H7 (cell line): ENCODE data around the gene PDE4B. TPM values are rescaled to one million over a fixed set of nuclear protein-coding genes. Genes with fewer than 3 reads are reported as not detected.

ENCODE experiments used
- DNase-seq: peaks from one replicate; pipeline ENCODE4 v3.0.0; 2012
- H3K27me3 ChIP-seq: 2 replicates; pipeline ENCODE4 v1.6.0; 2011; ENCODE audit warnings: mild to moderate bottlenecking, low read length; ENCODE audit not compliant: control insufficient read depth, insufficient read depth
- H3K36me3 ChIP-seq: replicated peaks from 2 replicates; pipeline ENCODE4 v1.5.1; 2011; ENCODE audit warnings: low read length; ENCODE audit not compliant: control insufficient read depth, insufficient read depth
- H3K4me3 ChIP-seq: 2 replicates; pipeline ENCODE4 v1.5.1; 2011; ENCODE audit warnings: low read depth, mild to moderate bottlenecking, control low read depth, low read length, moderate library complexity; ENCODE audit not compliant: insufficient read depth
- total RNA-seq: library from RNA; depleted of rRNA; stranded (reverse); fragments of >200 nt; shearing (Covaris generic); gene quantifications from 2 replicates; pipeline ENCODE4 v1.2.3, GENCODE V29; 2014

PDE4B gene
- total RNA-seq, 1 experiment from 2014 or later = 4.1 TPM

DNA sequence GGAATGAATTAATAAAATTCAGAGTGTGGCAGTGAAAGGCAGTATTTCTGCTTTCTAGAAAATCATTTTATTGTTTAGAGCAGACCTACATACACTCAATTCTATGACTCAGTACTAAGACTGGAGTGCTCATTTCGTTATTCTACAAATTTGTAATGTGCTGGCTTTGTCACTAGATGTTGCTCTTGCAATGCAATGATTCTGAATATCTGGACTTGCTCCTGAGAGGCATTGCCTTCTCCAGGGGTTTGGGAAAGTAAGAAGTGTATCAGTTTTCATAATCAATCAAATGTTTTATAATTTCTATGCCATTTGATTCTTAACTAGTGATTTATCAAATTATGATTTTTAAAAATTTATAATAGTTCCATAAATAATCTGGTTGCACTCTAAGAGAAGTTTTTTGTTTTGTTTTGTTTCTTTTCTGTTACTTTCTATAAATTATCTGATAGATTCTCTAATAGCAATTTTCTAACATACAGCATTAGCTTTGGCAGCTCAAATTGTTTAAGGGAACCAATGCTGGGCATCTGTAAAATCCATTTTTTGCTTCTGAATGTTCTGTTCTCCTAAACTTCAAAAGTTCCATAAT, 460.7 kb downstream of the PDE4B start:
- DNase-seq = peak; percentile 22

DNA sequence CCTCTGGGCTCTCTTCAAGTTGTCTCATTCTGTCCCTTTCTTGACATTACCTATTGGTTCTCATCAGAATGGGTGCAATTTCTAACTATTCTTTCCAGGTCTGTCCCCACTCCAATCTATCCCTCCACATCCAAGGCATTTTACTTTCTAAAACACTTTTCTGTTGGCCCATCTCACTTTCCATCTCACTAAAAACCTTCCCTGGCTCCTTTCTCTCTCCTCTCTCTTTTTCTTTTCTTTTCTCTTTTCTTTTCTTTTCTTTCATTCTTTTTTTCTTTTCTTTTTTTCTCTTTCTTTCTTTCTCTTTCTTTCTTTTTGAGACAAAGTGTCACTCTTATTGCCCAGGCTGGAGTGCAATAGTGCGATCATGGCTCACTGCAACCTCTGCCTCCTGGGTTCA, 462.1 kb downstream of the PDE4B start:
- Histone ChIP-seq H3K4me3 (no peak overlapping the region), H3K36me3 (no peaks in the 10 kb centered on the region), H3K27me3 (no peaks in the 10 kb centered on the region)
- no peak for DNase-seq

More for the DNA sequence above, 460.7 kb downstream of the PDE4B start:
- Histone ChIP-seq H3K4me3 (no peak overlapping the region), H3K36me3 (no peaks in the 10 kb centered on the region), H3K27me3 (no peaks in the 10 kb centered on the region)

DNA sequence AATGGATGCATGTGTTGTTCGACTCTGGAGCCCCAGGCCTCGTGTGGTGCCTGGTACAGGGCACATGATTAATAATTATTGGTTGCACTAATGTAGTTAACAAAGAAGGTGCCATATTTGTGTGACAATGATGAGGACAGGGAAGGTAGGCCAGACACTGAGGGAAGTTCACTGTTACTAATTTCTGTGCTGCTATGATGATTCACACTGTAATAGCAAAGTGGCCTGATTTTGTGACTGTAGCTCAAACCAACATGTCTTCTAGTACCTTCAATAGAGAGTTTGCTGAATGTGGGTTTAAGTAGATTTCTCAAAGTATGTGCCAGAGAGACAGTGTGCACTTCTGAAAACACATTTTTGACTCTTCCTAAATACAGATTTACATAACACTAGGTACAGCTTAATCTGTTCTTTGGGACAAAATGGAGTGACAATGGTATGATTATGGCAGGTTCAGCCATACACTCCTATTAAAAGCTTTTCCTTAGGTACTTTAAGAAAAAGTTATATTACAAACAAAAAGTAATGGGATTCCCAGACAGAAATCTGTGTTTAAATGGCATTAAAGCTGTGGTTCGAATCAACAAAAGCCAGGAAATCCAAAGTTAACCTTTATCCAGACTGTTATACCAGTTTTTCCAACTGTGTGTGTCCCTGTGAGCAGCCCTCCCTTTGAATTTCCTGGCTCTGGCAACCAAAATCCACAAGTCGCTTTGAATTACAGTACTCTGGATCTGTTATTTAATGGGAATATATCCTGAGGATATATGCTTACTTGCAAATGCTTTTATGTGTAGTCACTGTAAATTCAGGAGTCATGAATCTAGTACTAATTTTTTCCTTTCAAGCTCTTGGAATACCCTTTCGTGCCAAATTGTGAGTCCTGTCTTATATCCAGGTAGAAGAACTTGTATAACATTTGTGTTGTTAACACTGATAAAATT, 464.2 kb downstream of the PDE4B start:
- Histone ChIP-seq H3K27me3 (no peaks in the 10 kb centered on the region; the same call in 1 of the 2 replicates), H3K36me3 (no peaks in the 10 kb centered on the region), H3K4me3 (no peak overlapping the region)
- DNase-seq = no peak

DNA sequence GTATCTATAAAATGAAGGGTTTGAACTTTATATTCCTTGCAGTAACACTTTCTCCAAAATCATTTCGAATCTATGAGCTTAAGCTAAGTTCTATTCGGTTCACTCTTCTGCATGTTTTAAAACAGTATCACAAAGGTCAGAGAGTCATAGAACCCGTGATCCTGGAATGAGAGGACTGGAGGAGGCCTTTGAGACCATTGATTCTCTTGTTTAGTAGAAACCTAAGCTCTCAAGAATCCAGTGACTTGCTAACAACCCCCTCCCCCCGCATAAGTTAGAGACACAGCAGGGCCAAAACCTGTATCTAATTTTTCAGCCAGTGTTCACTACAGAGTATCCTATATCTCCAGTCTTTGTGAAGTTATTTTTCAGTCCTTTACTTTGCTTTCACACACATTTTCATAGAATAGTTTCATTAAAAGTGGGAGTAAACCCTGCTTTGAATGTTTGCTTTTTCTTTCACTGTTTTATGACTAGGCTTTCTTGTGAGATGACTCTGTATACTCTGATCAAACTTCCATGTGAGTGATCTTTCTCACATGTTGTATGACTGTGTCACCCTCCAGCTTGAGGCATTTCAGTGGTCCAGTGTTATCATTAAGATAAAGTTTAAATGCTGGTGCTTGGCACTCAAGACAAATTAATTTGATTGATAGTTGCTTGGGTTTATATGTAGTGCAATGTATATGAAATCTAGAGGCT, 465.9 kb downstream of the PDE4B start:
- H3K27me3 ChIP-seq = no peaks in the 10 kb centered on the region; the same call in 1 of the 2 replicates
- no peaks in the 10 kb centered on the region for H3K36me3 ChIP-seq
- peak; percentile 17 for DNase-seq
- no peak overlapping the region for H3K4me3 ChIP-seq

DNA sequence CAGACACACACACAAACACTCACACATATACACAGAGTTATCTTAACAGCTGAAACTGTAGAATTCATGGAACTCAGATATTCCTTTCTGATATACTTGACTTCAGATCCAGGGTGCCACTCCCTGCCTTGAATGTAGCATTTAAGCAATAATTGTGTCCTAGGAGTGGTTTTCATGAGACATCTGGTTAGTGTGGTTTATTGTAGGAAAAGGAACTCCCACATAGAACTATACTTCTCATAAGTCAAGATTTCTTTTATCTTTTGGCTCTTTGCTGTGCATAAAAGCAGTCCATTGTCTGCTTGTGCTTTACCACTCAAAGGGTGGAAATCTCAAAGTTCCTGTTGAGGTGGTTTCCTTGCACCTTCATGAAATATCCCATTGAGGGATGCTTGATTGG, 468.7 kb downstream of the PDE4B start:
- no peaks in the 10 kb centered on the region for H3K36me3 ChIP-seq
- no peak for DNase-seq
- H3K27me3 ChIP-seq = no peaks in the 10 kb centered on the region; the same call in 1 of the 2 replicates
- H3K4me3 ChIP-seq = no peak overlapping the region

DNA sequence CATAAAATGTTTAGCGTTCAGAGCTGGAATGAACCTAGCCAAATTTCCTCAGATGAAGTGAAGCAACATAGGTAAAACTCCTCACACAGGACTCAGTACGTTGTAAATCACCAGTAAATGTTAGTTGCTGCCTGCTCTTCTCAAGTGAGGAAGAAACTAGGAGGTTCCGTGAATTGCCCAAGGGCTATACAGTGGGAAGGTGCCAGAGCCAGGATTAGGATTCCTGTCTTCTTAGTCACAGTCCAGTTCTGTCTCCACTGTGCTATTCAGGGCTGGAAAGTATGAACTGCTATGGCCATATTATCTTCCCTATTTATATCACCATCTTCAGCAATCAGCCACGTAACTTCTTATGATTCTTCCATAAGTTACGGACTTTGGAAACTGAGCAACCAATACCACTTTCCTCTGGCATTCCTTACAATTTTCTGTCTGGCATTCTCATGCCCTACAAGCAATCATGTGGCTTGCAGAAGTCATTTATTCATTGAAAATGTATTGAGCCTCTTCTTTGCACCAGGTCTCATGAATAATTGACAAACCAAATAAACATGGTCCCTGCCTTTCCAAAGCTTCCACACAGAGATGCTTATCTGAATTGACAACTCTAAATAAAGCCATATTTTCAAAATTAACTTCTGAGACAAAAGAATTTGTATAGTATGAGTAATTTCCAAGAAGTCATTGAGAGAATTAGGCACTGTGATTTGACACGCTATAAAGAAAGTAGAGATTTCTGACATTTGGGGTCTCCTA, 469.7 kb downstream of the PDE4B start:
- H3K27me3 ChIP-seq = no peaks in the 10 kb centered on the region; the same call in 1 of the 2 replicates
- no peak for DNase-seq
- H3K36me3 ChIP-seq = no peaks in the 10 kb centered on the region
- no peak overlapping the region for H3K4me3 ChIP-seq

DNA sequence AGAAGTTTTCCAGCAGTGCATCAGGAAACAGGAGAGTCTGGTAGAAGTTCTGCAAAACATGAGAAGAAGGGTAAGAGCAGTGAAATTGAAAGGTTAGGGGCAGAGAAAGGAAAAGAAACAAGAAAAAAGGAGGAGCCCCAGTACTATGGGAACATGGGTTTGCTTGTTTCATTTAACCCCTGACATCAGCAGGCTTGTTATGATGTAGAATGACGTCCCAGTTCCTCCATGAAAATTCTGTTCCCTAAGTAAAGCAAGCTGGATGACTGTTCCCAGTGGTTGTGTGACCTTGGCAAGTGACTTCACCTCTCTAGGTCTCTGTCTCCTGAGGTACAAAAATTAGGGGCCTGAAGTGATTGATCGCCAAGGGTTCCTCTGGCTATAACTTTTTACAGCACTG, 472.6 kb downstream of the PDE4B start:
- no peaks in the 10 kb centered on the region for H3K36me3 ChIP-seq
- no peaks in the 10 kb centered on the region for H3K27me3 ChIP-seq
- no peak overlapping the region for H3K4me3 ChIP-seq
- no peak for DNase-seq

DNA sequence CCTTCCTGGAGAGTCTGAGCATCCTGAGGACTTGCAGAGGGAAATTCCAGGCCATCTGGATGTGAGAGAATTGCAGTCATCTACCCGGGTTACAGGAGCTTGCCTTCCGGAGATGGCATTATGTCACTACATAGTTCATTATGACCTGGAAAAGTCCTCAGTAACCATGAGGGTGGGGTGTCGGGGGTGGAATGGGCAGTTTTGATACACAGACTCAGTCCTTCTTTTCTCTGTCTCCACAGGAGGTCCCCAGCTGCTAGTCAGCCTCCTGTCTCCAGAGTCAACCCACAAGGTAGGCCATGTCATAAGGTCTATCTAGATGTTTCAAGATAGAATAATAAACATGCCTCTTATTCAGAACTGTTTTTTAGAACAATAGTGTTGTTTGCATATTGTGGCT, 473.1 kb downstream of the PDE4B start:
- no peak for DNase-seq
- Histone ChIP-seq H3K4me3 (no peak overlapping the region), H3K27me3 (no peaks in the 10 kb centered on the region), H3K36me3 (no peaks in the 10 kb centered on the region)

DNA sequence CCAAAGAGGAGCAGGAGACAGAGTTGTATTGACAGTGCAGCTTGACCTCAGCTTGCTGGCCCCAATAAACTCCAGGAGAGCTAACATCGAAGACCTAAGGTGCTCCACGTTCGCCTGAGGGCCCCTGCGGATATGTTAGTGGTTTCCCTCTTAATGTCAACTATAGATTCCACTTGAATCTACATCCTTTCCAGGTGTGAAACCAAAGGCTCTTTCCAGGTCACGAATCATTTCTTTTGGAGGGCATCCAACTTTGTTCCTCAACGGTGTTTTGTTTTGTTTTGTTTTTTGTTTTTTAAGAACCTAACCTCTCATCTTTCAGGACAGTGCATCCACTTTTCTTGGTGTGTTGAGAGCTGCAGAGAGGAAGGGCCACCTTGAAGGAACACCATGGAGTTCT, 473.7 kb downstream of the PDE4B start:
- Histone ChIP-seq H3K27me3 (no peaks in the 10 kb centered on the region), H3K36me3 (no peaks in the 10 kb centered on the region), H3K4me3 (no peak overlapping the region)
- no peak for DNase-seq

DNA sequence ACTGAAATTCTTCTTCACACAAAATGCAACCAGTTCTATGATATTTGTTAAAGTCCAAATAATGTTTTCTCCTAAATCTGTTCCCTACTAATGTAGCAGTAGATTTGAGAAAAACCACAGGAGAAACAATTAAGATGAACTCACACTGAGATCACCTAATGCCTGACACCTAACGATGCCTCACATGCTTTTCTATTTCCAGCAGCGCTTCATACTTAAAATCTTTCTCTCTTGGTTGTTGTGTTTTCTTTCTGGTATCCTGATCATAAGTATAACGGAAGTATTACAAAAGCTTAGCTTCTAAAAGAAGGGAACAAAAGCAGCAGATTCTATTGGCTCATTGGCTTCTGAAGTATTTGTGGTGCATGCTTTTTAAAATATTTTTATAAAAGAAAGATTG, 474.1 kb downstream of the PDE4B start:
- H3K27me3 ChIP-seq = no peaks in the 10 kb centered on the region
- DNase-seq = no peak
- H3K4me3 ChIP-seq = no peak overlapping the region
- H3K36me3 ChIP-seq = no peaks in the 10 kb centered on the region

DNA sequence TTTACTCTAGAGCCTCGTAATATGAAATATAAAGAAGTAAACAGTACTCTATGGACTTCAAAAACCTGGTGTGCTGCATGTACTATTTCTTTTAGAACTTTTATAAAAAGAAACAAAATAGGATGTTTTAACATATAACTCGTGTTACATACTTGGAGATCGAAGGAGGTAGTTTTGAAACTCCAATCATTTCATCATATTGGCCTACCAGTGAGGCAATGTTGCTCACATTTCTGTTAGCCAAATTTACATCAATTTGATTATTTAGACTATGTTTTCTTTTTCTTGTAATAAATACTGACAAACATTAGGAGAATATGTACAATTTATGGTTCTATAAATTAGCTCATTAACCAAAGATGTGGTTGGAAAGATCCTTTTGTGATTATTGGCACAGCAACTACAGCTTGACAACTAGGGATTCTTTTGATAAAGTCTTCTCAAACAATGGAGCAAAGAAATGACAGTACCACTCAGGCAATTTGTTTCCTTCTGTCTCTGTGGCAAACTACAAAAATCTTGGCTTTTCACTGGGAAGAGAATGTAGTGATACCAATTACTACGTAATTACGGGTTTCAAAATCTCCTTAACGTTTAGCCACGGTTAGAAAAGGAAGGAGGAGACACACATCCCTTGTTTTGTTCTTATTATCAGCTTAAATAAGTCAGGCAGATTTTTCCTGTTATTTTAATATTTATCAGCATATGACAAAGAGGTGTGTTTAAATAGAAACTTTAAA, 474.7 kb downstream of the PDE4B start:
- DNase-seq = no peak
- Histone ChIP-seq H3K27me3 (no peaks in the 10 kb centered on the region), H3K4me3 (no peak overlapping the region), H3K36me3 (no peaks in the 10 kb centered on the region)

DNA sequence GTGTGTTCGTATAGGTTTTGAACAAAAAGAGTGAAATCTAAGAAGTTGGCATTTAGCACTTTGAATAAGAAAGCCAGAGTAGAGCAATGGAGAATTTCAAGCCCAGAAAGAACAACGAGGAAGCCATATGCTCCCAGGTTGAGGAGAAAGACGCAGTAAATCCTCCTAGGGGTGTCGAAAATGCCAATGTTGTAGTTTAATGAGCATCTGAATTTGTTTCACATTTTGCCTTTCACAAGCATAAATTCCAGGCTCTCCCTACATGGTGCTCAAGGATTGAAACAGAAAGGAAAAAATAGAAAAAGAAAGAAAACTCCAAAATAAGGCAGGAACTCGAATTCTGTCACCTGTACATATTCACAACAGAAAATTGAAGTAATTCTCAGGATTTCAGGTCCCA, 476.5 kb downstream of the PDE4B start:
- H3K27me3 ChIP-seq = no peaks in the 10 kb centered on the region
- no peak for DNase-seq
- H3K36me3 ChIP-seq = no peaks in the 10 kb centered on the region
- no peak overlapping the region for H3K4me3 ChIP-seq

DNA sequence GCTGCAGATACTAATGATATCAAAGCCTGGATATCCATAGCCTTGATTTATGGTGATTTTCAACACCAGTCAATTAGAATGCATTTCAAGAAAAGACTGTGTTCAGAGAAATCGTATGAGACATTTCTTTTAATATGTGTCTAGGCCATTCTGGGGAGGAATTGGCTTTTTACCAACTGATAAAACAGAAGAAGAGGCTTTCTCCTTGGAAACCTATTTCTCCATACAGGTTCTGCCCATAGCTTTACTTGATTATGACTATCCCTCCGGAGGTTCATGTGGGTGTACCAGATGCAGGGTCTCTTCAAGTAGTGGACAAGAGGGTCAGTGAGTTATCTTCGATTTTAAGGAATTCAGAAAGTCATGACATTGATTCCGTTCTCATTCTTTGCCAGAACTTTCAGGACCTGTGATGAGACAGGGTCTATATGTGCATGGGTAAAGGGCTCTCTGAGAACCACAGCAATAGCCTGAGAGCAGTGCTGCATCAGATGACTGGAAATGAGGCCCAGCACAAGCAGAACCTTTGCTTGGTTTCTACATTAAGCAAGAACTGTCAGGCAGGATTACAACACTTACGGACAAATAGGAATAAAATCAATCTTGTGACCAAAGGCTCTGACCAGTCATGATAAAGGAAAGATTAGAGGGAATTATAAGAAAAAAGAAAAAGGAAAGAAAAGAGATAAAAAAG, 477.6 kb downstream of the PDE4B start:
- Histone ChIP-seq H3K36me3 (no peaks in the 10 kb centered on the region), H3K27me3 (no peaks in the 10 kb centered on the region), H3K4me3 (no peak overlapping the region)
- DNase-seq = no peak
